ENCODE measurements around the gene PRXL2B.
"Not testable (repeated sequence)": the region's sequence is repeated elsewhere in the genome, so short reads cannot be mapped to it uniquely, and the experiment has no call there.

Gene PRXL2B

DNA sequence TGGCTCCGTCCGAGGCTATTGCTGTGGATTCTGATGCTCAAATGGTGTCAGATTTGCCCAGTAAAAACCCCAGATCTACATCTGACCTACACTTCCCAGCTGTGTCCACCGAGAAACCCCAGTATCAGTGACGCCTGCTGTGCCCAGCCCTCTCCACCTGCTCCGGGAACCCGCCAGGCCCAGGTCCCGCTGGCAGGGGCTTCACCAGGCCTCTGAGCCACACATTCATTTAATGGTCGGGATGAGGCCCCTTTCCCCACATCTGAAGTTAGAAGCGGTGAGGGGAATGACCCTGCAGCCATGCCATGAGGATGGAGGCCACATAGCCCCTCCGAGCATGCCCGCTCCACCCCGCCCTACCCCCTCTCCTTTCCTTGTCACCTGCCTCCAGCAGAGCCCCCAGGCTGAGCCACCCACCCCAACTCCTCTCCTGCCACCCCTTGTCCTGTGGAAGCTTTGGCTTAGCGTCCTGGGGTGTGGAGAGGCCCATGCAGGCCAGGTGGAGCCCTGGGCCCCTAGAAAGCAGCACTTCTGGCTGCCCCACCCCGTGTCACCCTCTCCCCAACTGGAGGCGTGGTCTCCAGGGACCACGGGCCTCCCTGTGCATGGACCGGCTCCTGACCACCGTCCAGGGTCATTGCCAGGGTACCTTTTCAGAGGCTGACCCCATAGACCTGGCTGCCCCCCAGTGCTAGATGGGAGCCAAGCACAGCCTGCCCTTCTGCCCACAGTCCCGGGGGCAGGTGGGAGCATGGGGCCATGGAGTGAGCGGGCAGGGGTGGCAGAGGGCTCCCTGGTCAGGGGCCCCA is 22.4 kb upstream of the PRXL2B start:
- DNase-seq (ENCODE audit: insufficient read length, low spot score) (no peak), FAIRE-seq (no peak)
- TF ChIP-seq POLR2A (IDR thresholded peaks at IDR 0.05; ENCODE audit: low read depth, low read length), result no peak

- FAIRE-seq (no peak), DNase-seq (ENCODE audit: insufficient read length, low spot score) (no peak)
- TF ChIP-seq POLR2A (IDR thresholded peaks at IDR 0.05; ENCODE audit: low read depth, low read length), result no peak
These were observed 21.7 kb upstream of the PRXL2B start for GRCh38 chr1:2564815-2565374.

DNA sequence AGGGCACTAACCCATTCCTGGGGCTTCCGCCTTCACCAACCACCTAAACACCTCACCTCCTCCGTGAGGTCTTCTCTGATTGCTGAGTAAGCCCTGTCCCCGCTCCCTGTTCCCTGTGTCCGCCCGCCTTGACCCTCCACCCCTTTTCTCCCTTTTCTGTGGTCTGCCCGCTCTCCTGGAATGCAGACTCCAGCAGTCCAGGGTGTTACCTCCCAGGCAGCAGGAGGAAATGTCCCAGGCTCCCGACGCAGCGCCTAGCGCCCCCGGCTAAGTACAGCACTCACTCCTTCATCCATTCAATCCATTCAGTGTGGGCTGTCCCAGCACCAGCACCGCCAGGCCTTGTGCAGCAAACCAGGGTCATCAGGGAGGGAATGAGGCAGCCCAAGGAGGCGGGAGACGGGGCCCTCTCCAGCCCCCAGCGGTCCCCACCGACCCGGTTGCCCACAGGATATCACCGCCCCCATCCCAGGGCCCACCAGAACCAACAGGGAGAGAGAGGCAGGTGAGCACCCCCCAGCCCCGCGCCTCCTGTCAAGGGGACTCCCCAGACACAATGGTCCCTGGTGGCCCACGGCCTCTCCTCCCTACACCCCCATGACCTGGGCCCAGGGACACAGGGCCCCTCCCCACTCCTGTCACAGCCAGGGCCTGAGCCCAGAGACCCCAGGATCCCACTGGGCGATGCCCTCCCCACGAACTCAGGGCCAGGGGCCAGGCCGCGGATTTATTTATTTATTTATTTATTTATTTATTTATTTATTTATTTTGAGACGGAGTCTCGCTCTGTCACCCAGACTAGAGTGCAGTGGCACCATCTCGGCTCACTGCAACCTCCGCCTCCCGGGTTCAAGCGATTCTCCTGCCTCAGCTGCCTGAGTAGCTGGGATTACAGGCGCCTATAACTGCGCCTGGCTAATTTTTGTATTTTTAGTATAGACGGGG is 20.2 kb upstream of the PRXL2B start:
- no peak for DNase-seq (ENCODE audit: insufficient read length, low spot score)
- TF ChIP-seq POLR2A (IDR thresholded peaks at IDR 0.05; ENCODE audit: low read depth, low read length), result no peak
- no peak for FAIRE-seq

DNA sequence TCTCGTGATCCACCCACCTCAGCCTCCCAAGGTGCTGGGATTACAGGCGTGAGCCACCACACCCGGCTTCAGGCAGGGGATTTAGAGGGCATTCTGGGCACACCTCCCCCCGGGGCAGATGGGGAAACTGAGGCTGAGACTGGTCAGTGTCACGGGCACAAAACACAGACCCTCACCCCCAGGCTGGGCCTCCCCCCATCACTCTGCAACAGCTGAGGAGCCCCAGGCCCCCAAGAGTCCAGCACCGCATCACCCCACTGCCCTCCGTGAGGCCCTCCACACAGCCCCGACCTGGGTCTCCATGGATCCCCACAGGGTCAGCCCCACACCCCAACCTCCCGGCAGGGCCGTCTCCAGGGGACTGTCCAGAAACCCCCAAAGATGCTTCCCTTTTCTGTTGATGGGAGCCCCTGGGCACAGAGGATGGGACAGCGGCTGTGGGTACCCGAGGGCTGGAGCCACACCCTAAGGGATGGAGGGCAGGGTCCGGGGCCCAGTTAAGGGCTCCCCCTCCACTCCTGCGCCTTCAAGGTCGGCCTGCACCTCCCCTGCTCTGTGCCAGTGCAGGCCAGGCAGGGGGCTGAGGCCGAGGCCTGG is 19.4 kb upstream of the PRXL2B start:
- DNase-seq (ENCODE audit: insufficient read length, low spot score), result no peak
- no peak for FAIRE-seq
- no peak for TF ChIP-seq POLR2A (IDR thresholded peaks at IDR 0.05; ENCODE audit: low read depth, low read length)

- not testable (repeated sequence) for FAIRE-seq
These were observed 18.3 kb upstream of the PRXL2B start for GRCh38 chr1:2568187-2568816.

DNA sequence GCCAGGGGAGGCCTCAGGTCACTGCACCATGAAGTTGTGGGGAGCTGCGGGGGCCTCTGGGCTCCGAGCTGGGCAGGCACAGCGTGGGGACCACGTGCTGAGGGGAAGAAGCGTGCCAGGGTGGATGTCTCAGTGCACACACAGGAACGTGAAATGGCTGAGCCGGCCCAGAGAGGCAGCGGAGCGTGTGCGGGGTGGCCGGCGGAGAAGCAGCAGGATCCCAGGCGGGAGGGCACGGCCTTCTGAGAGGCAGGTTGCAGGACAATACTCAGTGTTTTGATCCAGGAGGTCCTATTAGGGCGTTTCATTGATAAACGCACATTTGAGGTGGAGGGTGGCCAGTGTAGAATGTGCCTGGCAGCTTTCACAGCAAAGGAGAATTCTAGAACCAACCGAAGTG is 17.5 kb upstream of the PRXL2B start:
- no peak for DNase-seq (ENCODE audit: insufficient read length, low spot score)
- FAIRE-seq, result no peak
- TF ChIP-seq POLR2A (IDR thresholded peaks at IDR 0.05; ENCODE audit: low read depth, low read length), result no peak

More at GRCh38 chr1:2568187-2568816, 18.3 kb upstream of the PRXL2B start:
- DNase-seq (ENCODE audit: insufficient read length, low spot score), result not testable (repeated sequence)

DNA sequence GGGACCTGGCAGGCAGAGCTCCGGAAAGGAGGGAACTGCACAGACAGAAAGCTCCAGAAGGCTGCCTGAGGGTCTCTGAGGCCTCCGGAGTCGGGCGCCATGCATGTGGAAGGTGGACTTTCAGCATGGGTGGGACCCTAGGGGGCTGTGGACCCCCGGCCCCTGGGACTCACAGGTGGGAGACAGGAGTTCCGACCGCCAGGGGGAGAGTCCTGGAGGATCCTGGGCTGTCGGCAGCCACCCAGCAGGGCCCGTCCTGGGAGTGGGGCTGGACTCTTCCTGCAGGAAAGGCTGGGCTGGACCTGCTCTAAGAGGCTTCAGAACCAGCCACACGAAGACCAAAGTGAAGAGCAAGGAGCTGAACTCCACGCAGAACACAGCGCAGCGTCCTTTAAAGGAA is 16.9 kb upstream of the PRXL2B start:
- DNase-seq (ENCODE audit: insufficient read length, low spot score); FAIRE-seq: not testable (repeated sequence)

GRCh38 chr1:2570332-2570731 is 16.2 kb upstream of the PRXL2B start:
- FAIRE-seq (no peak), DNase-seq (ENCODE audit: insufficient read length, low spot score) (no peak)
- no peak for TF ChIP-seq POLR2A (IDR thresholded peaks at IDR 0.05; ENCODE audit: low read depth, low read length)

DNA sequence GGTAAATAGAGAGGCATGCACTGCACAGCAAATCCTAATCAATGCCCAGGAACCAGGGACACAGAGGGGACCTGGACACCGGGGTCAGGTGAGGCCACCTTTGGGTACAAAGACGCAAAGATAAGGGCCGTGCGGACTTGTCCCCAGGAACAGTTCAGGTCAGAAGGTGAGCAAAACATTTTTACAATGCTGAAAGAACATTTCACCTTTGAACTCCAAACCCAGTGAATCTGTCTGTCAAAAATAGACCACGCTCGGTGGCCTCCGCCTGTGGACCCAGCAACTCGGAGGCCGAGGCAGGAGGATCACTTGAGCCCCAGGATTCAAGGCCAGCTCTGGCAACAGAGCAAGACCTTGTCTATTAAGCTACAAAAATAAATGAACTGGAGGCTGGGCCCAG is 15.2 kb upstream of the PRXL2B start:
- FAIRE-seq, result no peak
- no peak for TF ChIP-seq POLR2A (IDR thresholded peaks at IDR 0.05; ENCODE audit: low read depth, low read length)
- DNase-seq (ENCODE audit: insufficient read length, low spot score), result no peak

DNA sequence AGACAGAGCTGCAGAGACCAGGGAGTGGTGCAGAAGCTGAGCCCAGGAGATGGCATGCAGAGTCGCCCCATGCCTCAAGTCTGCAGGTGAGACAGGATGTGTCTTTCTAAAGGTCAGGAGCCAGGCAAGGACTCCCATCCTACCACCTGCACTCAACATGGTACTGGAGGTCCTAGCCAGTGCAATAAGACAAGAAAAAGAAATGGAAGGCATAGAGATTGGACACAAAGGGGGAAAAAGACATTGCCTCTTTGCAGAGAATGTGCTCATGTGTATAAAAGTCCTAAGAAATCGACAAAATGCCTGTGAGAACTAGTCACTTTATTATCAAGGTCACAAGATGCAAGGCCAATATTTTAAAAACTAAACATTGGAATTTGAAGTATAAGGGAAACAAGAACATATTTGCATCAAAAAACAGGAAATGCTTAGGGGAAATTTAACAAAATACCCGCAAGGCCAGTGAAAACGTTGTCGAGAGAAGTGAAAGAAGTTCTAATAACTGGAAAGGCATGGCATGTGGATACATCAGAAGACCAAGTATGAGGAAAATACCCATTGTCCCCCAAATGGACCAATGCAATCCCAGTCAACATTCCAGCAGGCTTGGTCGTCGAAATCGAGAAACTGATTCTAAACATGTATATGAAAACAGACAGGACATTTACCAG is 13.2 kb upstream of the PRXL2B start:
- no peak for TF ChIP-seq POLR2A (IDR thresholded peaks at IDR 0.05; ENCODE audit: low read depth, low read length)
- FAIRE-seq (no peak), DNase-seq (ENCODE audit: insufficient read length, low spot score) (no peak)

GRCh38 chr1:2574350-2574749 is 12.2 kb upstream of the PRXL2B start:
- FAIRE-seq, result no peak
- DNase-seq (ENCODE audit: insufficient read length, low spot score), result no peak
- TF ChIP-seq POLR2A (IDR thresholded peaks at IDR 0.05; ENCODE audit: low read depth, low read length), result no peak

- no peak for TF ChIP-seq POLR2A (IDR thresholded peaks at IDR 0.05; ENCODE audit: low read depth, low read length)
- DNase-seq (ENCODE audit: insufficient read length, low spot score), result no peak
- FAIRE-seq, result no peak
These were observed 10.5 kb upstream of the PRXL2B start for GRCh38 chr1:2575801-2576663.

DNA sequence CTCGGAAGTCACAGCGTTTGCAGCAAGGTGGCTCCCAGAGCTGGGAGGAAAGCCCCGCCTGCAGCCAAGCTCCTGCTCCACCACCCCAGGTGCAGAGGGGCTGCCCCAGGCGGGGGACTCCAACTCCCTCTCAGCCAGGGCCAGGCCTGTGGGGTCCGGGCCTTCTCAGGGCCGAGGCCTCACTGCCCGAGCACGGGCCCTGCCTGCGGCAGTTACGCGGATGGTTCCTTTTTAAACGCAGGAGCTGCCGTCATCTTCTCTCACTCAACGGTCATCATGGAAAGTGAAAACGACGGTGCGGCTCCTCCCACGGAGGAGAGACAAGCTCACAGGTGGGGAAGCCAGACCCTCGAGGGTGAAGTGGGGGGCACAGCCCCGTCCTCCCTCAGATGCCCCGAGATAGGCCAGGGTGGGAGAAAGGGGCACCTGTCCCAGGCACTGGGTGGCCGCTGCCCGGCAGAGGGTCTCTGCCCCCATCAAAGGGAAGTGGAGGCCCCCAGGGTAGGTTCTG is 9.0 kb upstream of the PRXL2B start:
- not testable (repeated sequence) for FAIRE-seq; DNase-seq (ENCODE audit: insufficient read length, low spot score)

All from H54 (cell line).